A549 (cell line): Measurements from ENCODE around the gene CYP27B1.

Experiments used
- CTCF ChIP-seq: fragments of >200 bp; sonication (Bioruptor Twin); formaldehyde crosslinking; IDR thresholded peaks from 3 replicates; pipeline ENCODE4 v1.5.1; 2016
- MAZ ChIP-seq: fragments of 150-350 bp; IDR thresholded peaks from 2 replicates; pipeline ENCODE4 v1.6.1; 2014; ENCODE audit warnings: antibody characterized with exemption, low read depth, low read length, borderline replicate concordance
- MYC ChIP-seq: IDR thresholded peaks from 2 replicates; pipeline ENCODE4 v1.6.1; 2012; ENCODE audit warnings: mild to moderate bottlenecking, inconsistent platforms, low read length, improper control_type of control experiment, borderline replicate concordance
- RAD21 ChIP-seq, 2 experiments: fragments of >200 bp in 1 of 2; sonication (Bioruptor Twin) in 1 of 2; formaldehyde crosslinking in 1 of 2; IDR thresholded peaks in 1 of 2; conservative IDR thresholded peaks in 1 of 2; 2 replicates in 1 of 2; 3 replicates in 1 of 2; pipeline ENCODE4 v1.6.1; 2012 to 2018; ENCODE audit warnings: inconsistent platforms in 1 of 2
- SMC3 ChIP-seq: fragments of >200 bp; sonication (Bioruptor Twin); formaldehyde crosslinking; IDR thresholded peaks from 3 replicates; pipeline ENCODE4 v1.6.1; 2018; ENCODE audit warnings: inconsistent platforms
- TFCP2L1 ChIP-seq: fragments of 250-450 bp; sonication (Bioruptor Pico); IDR thresholded peaks from 2 replicates; pipeline ENCODE4 v1.5.0; 2021; ENCODE audit warnings: mild to moderate bottlenecking

GRCh38 chr12:57732270-57732669 lies 34.6 kb downstream of the CYP27B1 start:
- TF ChIP-seq CTCF (no peak), MYC (no peak), MAZ (no peak), TFCP2L1 (CRISPR knock-in tag) (no peak), SMC3 (no peak), RAD21 (conservative IDR thresholded peaks at IDR 0.05 in 1 of 2, IDR thresholded peaks at IDR 0.05 in 1 of 2) (no peak)
